Stimulated activated CD4-positive, alpha-beta T cell treated with anti-CD3 and anti-CD28 coated beads, Interleukin-2, amount 100 ng/mL, for 24 hours (primary cell): ENCODE results near the gene MAGEA12.
"Not testable (repeated sequence)": the region's sequence is repeated elsewhere in the genome, so short reads cannot be mapped to it uniquely, and the experiment has no call there.

Experiments used
- DNase-seq, 2 donors: peaks; one replicate each; pipeline ENCODE4 v3.0.0-alpha.2; 2020

MAGEA12 gene

GRCh38 chrX:152766562-152766961 is 33.0 kb downstream of the MAGEA12 start:
- DNase-seq: not testable (repeated sequence)

DNA sequence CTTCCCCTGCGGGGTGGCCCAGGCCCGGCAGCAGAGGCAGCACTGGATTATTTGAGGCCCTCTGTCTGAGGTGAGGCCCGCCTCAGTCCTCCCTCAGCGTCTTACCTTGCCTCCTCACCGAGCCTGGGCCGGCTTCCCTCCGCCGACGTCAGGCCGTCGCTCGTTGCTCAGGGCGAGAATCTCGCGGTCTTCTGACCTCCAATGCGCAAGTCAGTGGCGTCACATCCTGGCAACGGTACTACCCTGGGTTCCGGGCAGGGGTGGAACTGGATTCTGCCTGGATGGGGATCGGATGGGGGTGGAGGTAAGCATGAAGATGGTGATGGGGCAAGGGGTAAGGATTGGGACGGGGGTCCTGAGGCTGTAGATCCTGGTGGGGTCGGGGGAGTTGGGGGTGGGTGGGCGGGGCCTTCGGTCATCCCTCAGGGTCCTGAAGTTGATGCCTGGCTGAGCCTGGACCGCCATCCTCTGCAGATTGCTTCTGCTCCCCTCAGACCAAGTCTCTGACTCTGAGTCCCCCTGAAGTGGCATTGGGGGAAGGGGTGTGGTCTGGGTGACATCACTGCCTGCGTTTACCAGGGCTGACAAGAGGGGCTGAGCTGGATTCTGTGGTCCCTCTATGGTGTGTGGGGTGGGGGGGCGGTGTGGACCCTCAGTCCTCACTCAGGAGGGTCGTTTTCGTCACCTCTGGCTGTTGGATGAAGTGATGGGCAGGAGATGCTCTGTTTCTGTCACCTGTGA is 36.2 kb downstream of the MAGEA12 start, which contains the start of gene MAGEA6:
Gene MAGEA6 (minus strand): TSS at position 141 of the 741 bp plus-strand sequence. CDS start 2,039 bp downstream, outside the sequence.
- DNase-seq: not testable (repeated sequence)

GRCh38 chrX:152787062-152787461 is 53.5 kb downstream of the MAGEA12 start:
- DNase-seq: not testable (repeated sequence)
